Neural progenitor cell (in vitro differentiated cells): ENCODE results near the gene OPA1. TPM values are rescaled to one million over a fixed set of nuclear protein-coding genes. Genes with fewer than 3 reads are reported as not detected.

ENCODE experiments used
- DNase-seq: peaks from one replicate; pipeline ENCODE4 v3.0.0-alpha.2; 2016; ENCODE audit warnings: low spot score
- H2AFZ ChIP-seq: fragments of 200-600 bp; sonication (generic); replicated peaks from 2 replicates; pipeline ENCODE4 v1.6.1; 2016; ENCODE audit warnings: antibody characterized with exemption
- H3F3A ChIP-seq: fragments of 200-600 bp; sonication (generic); 2 replicates; pipeline ENCODE4 v1.6.1; 2016; ENCODE audit warnings: antibody characterized with exemption, low read depth
- H3K27ac ChIP-seq: fragments of 200-600 bp; sonication (generic); 2 replicates; pipeline ENCODE4 v1.5.1; 2016; ENCODE audit warnings: mild to moderate bottlenecking
- H3K27me3 ChIP-seq: fragments of 200-600 bp; sonication (generic); 2 replicates; pipeline ENCODE4 v1.6.1; 2016; ENCODE audit warnings: mild to moderate bottlenecking, moderate library complexity
- H3K36me3 ChIP-seq: fragments of 200-600 bp; sonication (generic); 2 replicates; pipeline ENCODE4 v1.5.1; 2016
- H3K4me1 ChIP-seq: fragments of 200-600 bp; sonication (generic); 2 replicates; pipeline ENCODE4 v1.6.1; 2016; ENCODE audit warnings: mixed run types
- H3K4me2 ChIP-seq: fragments of 200-600 bp; sonication (generic); 2 replicates; pipeline ENCODE4 v1.6.1; 2016
- H3K4me3 ChIP-seq: fragments of 200-600 bp; sonication (generic); 2 replicates; pipeline ENCODE4 v1.5.1; 2016
- H3K79me2 ChIP-seq: fragments of 200-600 bp; sonication (generic); 2 replicates; pipeline ENCODE4 v1.6.1; 2016; ENCODE audit warnings: low read depth
- H3K9ac ChIP-seq: fragments of 200-600 bp; sonication (generic); 2 replicates; pipeline ENCODE4 v1.6.1; 2016
- H3K9me3 ChIP-seq: fragments of 200-600 bp; sonication (generic); 2 replicates; pipeline ENCODE4 v1.5.1; 2016; ENCODE audit warnings: low read depth
- H4K20me1 ChIP-seq: fragments of 200-600 bp; sonication (generic); 2 replicates; pipeline ENCODE4 v1.6.1; 2016; ENCODE audit warnings: low read depth
- H3K27ac Mint-ChIP-seq: 3 replicates; pipeline ENCODE4 v1.8.0; 2021; ENCODE audit warnings: mixed read lengths
- H3K27me3 Mint-ChIP-seq: 2 replicates; pipeline ENCODE4 v1.8.0; 2022; ENCODE audit warnings: low read depth, mild to moderate bottlenecking, inconsistent platforms, moderate library complexity, mixed read lengths; ENCODE audit not compliant: insufficient read depth
- H3K36me3 Mint-ChIP-seq: 3 replicates; pipeline ENCODE4 v1.8.0; 2021; ENCODE audit warnings: mixed read lengths
- H3K4me1 Mint-ChIP-seq: 3 replicates; pipeline ENCODE4 v1.8.0; 2021; ENCODE audit warnings: mixed read lengths
- H3K4me3 Mint-ChIP-seq: 3 replicates; pipeline ENCODE4 v1.8.0; 2021; ENCODE audit warnings: mild to moderate bottlenecking, moderate library complexity, mixed read lengths
- H3K9me3 Mint-ChIP-seq: 3 replicates; pipeline ENCODE4 v1.8.0; 2020; ENCODE audit warnings: mixed read lengths
- CTCF ChIP-seq: fragments of 200-600 bp; sonication (generic); IDR thresholded peaks from 2 replicates; pipeline ENCODE4 v1.5.1; 2017; ENCODE audit warnings: antibody characterized with exemption, mild to moderate bottlenecking
- EZH2 ChIP-seq: fragments of 200-600 bp; sonication (generic); IDR thresholded peaks from 2 replicates; pipeline ENCODE4 v1.6.1; 2017; ENCODE audit warnings: antibody characterized with exemption, mild to moderate bottlenecking, moderate library complexity
- EZH2phosphoT487 ChIP-seq: fragments of 200-600 bp; sonication (generic); IDR thresholded peaks from 2 replicates; pipeline ENCODE4 v1.6.1; 2017; ENCODE audit warnings: antibody characterized with exemption
- total RNA-seq: library from RNA; depleted of rRNA; stranded (reverse); fragments of >200 nt; gene quantifications from 2 replicates; pipeline ENCODE4 v1.2.3, GENCODE V29; 2015; ENCODE audit warnings: low replicate concordance

Gene OPA1
- total RNA-seq, 1 donor from 2014 or later, result 125 TPM

- Mint-ChIP-seq H3K4me1 (peaks cover 44% of the 10 kb centered on the region), H3K27me3 (peaks cover 43% of the 10 kb centered on the region), H3K9me3 (peaks cover 17% of the 10 kb centered on the region), H3K36me3 (peaks cover 5% of the 10 kb centered on the region), H3K4me3 (peak overlapping the region; percentile 73), H3K27ac (peak overlapping the region; percentile 59)
- no peaks in the 10 kb centered on the region for H3K79me2 ChIP-seq
- H3K4me2 ChIP-seq, result peak overlapping the region; percentile 73
- no peak overlapping the region for H2AFZ ChIP-seq
- peaks cover 10% of the 10 kb centered on the region for H3K9me3 ChIP-seq
- H4K20me1 ChIP-seq, result peaks cover 19% of the 10 kb centered on the region
- peaks cover 37% of the 10 kb centered on the region for H3F3A ChIP-seq
- H3K27ac ChIP-seq, result peak overlapping the region; percentile 90
- H3K4me1 ChIP-seq, result peaks cover 33% of the 10 kb centered on the region
- peaks cover 51% of the 10 kb centered on the region for H3K27me3 ChIP-seq
- peak overlapping the region; percentile 16 for H3K4me3 ChIP-seq
- no peak for DNase-seq
- no peak overlapping the region for H3K9ac ChIP-seq
- TF ChIP-seq EZH2phosphoT487, result no peak
- no peak for TF ChIP-seq EZH2
- TF ChIP-seq CTCF, result no peak
- no peaks in the 10 kb centered on the region for H3K36me3 ChIP-seq
Measured at GRCh38 chr3:193710286-193711165, 117.5 kb downstream of the OPA1 start.

GRCh38 chr3:193711166-193711485 lies 118.1 kb downstream of the OPA1 start:
- H3K4me1 Mint-ChIP-seq, result peaks cover 44% of the 10 kb centered on the region
- H3K27me3 Mint-ChIP-seq, result peaks cover 46% of the 10 kb centered on the region
- H3K4me3 Mint-ChIP-seq, result peak overlapping the region; percentile 73

GRCh38 chr3:193711523-193711963 lies 118.5 kb downstream of the OPA1 start:
- H3K4me3 Mint-ChIP-seq, result no peak overlapping the region
- peak; percentile 88 for DNase-seq
- peaks cover 44% of the 10 kb centered on the region for H3K4me1 Mint-ChIP-seq
- peaks cover 44% of the 10 kb centered on the region for H3K27me3 Mint-ChIP-seq
- Histone ChIP-seq H3K27me3 (peaks cover 51% of the 10 kb centered on the region), H3K36me3 (no peaks in the 10 kb centered on the region), H3K9ac (no peak overlapping the region), H3K27ac (peak overlapping the region; percentile 84), H3K4me2 (peak overlapping the region; percentile 73), H3K79me2 (no peaks in the 10 kb centered on the region), H3K9me3 (peaks cover 12% of the 10 kb centered on the region), H3K4me1 (peaks cover 33% of the 10 kb centered on the region), H3K4me3 (peak overlapping the region; percentile 13), H3F3A (peaks cover 37% of the 10 kb centered on the region), H2AFZ (no peak overlapping the region), H4K20me1 (peaks cover 19% of the 10 kb centered on the region)
- peak overlapping the region; percentile 88 for H3K27ac Mint-ChIP-seq
- H3K36me3 Mint-ChIP-seq, result peaks cover 6% of the 10 kb centered on the region
- TF ChIP-seq CTCF (no peak), EZH2phosphoT487 (no peak), EZH2 (no peak)
- H3K9me3 Mint-ChIP-seq, result peaks cover 26% of the 10 kb centered on the region

More at GRCh38 chr3:193711166-193711485, 118.1 kb downstream of the OPA1 start:
- Histone ChIP-seq H2AFZ (no peak overlapping the region), H3K9ac (no peak overlapping the region), H3K27me3 (peaks cover 51% of the 10 kb centered on the region), H3K27ac (peak overlapping the region; percentile 84), H3K4me2 (peak overlapping the region; percentile 73), H3K4me1 (peaks cover 33% of the 10 kb centered on the region), H3K9me3 (peaks cover 12% of the 10 kb centered on the region), H3K36me3 (no peaks in the 10 kb centered on the region), H3K79me2 (no peaks in the 10 kb centered on the region), H3F3A (peaks cover 37% of the 10 kb centered on the region), H4K20me1 (peaks cover 19% of the 10 kb centered on the region), H3K4me3 (peak overlapping the region; percentile 13)
- TF ChIP-seq EZH2 (no peak), EZH2phosphoT487 (peak; percentile 59), CTCF (peak; percentile 3)
- Mint-ChIP-seq H3K27ac (peak overlapping the region; percentile 86), H3K9me3 (peaks cover 23% of the 10 kb centered on the region), H3K36me3 (peaks cover 9% of the 10 kb centered on the region)
- DNase-seq, result peak; percentile 96
